Esophagus mucosa (tissue), 1 donor: ENCODE measurements around the gene ST3GAL4. TPM values are rescaled to one million over a fixed set of nuclear protein-coding genes. Genes with fewer than 3 reads are reported as not detected.
"Not testable (repeated sequence)": the region's sequence is repeated elsewhere in the genome, so short reads cannot be mapped to it uniquely, and the experiment has no call there.

ENCODE experiments used
- ATAC-seq: fragments of 200-7000 bp; cut with Tn5 transposase; one replicate; pipeline ENCODE4 v1.9.1; 2020
- total RNA-seq: library from RNA; stranded (reverse); gene quantifications from one replicate; pipeline ENCODE4 v1.2.4, GENCODE V29; 2023
- donor health status: DM: yes; HTN: yes; CAD: no.

The ST3GAL4 gene, protein sequence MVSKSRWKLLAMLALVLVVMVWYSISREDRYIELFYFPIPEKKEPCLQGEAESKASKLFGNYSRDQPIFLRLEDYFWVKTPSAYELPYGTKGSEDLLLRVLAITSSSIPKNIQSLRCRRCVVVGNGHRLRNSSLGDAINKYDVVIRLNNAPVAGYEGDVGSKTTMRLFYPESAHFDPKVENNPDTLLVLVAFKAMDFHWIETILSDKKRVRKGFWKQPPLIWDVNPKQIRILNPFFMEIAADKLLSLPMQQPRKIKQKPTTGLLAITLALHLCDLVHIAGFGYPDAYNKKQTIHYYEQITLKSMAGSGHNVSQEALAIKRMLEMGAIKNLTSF
- 54.2 TPM for total RNA-seq

DNA sequence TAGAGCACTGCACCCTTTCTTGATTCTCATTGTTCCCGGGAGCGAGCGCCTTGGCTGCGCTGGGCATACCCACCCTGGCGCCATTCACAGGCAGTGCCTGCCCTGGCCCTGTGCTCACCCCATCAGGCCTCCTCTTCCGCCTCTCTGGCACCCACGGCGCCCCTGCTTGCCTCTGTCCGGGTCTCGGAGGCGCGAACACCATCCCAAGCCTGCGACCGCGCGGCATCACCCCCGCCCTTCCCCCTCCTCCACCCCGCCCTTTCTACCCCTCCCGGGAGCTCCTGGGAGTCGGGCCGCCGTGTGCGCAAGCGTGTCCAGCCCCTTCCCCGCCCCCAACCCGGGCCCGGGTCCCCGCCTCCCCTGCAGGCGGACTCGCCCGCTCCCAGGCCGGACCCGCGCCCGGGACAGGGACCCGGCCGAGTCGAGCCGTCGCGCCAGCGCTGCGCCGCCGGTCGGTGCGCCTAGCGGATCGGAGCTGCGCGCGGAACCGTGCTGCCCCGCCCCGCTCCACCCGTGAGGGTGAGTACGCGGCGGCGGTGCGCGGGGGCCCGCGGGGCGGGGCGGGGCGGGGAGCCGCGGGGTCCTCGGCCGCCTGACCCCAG lies at the start of gene ST3GAL4:
Gene ST3GAL4, plus strand, starts transcription at position 363 of the 602 bp plus-strand sequence. CDS start 50,470 bp downstream, outside the sequence.
- ATAC-seq: peak; percentile 39

DNA sequence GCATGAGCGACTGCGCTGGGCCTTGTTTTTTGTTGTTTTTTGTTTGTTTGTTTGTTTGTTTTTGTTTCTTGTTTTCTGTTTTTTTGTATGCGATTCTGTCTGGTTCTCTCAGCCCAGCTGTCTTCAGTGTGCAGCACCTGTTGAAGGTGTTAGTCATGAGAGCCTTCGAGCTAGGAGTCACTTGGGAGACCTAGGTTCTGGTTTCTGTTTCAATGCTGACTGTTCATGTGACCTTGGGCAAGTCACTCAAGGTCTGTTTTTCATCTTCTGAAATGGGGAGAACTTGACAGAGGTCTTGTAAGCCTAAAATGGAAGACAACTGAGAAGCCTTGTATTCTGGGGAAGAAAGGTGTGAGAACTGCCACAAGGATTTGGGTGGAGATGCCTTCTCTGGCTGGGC lies 49.8 kb upstream of the ST3GAL4 start:
- ATAC-seq: no peak

DNA sequence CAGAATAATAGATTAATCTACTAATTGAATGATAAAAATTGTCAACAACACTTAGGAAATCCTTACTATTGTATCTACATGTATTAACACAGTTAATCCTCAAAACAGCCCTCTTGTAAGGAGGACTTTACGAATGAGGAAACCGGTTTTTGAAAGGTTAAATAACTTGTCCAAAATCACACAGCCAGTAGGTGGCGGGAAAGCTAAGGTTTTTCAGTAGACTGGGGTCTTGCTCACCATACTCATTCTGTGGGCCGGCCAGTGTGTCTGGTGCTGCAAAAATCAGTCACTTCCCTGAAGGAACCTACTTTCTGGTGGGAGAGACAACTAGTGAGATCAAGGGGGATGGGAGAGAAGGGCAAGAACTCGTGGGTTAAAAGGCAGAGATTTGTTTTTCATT lies 47.8 kb upstream of the ST3GAL4 start:
- no peak for ATAC-seq

DNA sequence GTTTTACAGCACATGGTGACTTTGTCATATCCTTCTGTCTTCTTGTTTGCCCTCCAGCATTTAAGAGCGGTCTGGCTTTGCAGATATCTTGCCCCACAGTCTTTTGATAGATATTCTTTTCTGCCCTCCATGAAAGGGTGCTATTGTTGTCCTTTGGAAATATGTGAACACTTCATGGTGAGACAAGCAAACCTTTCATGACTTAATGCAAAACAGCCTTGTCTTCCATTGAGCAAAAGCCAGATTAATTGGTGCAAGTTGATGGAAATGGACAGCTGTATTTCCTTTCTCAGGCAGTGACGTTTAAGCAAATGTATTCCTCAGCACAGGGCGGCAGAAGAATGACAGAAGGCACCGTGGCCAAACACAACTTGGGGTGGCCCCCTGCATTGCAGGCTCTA lies 47.2 kb upstream of the ST3GAL4 start:
- ATAC-seq: no peak

DNA sequence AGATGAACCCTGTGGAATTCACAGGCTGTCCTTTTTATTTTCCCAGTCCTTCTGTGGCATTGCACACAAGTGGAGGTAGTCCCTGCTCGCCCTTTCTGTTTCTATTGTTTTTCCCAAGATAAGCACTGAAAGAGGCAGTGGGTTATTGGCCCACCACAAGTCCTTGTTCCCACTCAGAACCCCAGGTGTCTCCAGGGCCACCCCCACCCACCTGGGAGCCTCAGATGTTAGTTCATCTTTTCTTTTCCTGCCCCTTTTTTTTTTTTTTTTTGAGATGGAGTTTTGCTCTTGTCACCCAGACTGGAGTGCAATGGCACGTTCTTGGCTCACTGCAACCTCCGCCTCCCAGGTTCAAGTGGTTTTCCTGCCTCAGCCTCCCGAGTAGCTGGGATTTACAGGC lies 46.7 kb upstream of the ST3GAL4 start:
- ATAC-seq: not testable (repeated sequence)

DNA sequence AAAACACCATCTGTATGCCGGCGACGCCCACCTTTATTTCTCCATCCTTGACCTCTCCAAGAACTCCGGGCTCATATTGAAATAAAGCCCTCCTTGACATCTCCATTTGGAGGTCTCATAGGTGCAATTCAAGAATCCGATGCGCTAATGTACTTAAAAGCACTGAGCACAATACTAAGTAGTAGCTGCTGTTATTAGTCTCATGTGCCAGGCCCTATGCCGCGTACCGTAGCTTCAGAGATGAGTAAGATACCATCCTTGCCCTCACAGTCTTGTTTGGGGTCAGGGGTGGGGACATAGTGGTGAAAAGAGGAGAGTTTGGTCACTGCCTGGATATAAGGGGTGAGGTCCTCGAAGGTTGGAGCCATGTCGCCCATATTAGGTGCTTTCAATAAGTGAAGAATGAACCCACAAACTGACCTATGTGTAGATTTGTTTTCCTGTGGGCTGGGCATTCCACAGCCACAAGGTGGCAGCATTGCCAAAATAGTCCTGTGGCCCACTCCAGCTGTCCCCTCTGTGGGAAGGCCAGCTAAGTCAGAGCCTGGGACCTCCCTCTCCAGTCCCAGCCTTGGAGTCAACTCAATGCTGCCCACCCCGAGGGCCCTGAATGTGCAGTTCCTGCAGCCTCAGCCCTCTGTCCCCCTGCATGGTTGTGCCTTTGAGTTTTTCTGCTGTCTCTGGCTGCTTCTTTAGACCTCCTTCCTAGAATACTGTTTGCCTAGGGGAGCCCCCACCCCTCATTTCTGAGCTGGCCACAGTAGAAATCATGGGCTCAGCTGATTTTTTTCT lies 45.1 kb upstream of the ST3GAL4 start:
- ATAC-seq: peak; percentile 80

DNA sequence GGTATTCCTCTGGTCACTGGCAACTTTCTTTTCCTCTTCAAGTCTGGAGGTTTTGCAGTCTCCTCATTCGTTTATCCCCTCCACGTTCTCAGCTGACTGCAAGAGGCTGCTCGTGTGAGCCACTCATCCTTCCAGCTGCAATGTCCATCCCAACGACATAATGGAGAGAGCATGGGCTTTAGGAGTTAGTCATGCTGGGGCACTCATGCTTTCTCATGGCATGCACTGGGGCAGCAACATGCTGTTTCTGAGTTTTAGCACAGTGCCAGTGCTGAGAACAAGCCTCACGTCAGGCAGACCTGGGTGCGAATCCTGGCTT lies 44.5 kb upstream of the ST3GAL4 start:
- no peak for ATAC-seq

DNA sequence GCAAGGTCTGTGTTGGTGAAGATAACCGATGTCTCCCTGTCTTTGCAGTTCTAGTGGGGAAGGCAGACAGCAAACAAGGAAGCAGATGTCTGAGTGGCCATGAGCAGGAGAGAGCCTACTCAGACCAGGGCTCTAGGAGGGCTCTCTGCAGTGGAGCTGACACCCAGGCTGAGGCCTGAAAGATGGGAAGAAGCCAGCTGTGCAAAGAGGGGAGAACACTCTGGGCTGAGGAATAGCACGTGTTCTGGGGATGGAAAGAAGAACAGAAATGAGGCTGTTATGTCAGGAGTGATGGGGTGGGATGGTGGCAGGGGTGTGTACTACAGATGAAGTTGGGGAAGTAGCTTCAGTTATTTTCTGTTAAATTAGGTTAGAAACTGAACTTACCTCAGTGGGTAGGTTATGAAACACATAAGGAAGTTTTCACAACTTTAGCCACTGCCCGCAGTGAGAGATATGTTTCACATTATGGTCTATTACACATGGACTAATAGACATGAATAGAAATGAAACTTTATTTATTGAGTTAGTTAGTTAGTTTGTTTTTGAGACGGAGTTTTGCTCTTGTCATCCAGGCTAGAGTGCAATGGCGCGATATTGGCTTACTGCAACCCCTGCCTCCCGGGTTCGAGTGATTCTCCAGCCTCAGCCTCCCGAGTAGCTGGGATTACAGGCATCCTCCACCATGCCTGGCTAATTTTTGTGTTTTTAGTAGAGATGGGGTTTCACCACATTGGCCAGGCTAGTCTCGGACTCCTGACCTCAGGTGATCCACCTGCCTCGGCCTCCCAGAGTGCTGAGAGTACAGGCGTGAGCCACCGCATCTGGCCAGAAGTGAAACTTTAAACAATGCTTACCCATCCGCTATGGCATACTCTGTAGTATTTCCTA lies 43.8 kb upstream of the ST3GAL4 start:
- ATAC-seq: peak; percentile 14

DNA sequence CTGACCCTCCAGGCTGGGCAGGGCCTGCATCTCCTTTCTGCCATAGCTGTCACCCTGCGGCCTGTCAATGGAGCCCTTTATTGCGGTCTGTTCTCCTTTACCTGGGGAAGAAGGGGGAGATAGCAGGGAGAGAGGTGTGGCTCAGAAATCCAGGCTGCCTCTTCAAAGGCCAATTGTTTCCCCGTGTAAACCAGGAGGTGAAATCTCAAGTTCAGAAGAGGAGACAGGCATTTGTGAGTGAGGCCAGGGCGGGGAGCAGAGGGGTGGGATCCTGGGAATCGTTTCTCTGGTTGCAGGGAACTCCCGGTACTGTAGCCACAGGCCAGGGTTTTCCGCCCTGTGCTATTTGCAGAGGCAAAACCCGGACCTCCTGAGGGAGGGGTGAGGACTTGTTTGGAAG lies 42.5 kb upstream of the ST3GAL4 start:
- no peak for ATAC-seq

DNA sequence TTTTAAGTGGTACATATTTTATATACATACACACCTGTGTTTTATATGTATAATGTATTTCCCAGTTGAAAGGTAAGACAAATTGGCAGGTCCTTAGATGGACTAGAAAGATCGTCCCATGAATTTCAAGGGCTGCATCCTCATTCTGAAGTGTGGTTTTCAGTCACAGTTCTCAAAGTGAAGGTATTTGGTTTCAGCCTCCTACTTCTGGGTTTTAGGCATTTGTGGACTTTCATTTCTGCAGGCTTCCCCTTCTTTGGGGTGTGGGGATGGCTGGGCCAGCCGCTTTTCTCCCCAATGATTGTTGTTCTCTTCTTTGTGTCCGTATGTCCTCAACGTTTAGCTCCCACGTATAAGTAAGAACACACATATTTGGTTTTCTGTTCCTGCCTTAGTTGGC lies 41.7 kb upstream of the ST3GAL4 start:
- ATAC-seq: no peak

DNA sequence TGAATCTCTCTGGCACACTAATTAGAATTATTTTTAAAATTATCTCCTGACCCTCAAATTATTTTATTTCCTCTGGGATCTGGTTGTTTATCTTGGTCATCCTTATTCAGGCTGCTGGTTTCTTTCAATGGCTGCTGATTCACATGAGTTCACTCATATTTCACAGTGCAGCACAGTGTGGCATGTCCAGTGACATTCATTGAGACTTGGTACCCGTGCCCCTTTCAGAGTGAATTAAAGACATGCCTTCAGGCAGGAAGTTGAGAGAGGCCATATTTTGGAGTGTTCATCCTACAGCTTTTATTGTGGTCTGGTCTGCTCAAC lies 38.1 kb upstream of the ST3GAL4 start:
- no peak for ATAC-seq

DNA sequence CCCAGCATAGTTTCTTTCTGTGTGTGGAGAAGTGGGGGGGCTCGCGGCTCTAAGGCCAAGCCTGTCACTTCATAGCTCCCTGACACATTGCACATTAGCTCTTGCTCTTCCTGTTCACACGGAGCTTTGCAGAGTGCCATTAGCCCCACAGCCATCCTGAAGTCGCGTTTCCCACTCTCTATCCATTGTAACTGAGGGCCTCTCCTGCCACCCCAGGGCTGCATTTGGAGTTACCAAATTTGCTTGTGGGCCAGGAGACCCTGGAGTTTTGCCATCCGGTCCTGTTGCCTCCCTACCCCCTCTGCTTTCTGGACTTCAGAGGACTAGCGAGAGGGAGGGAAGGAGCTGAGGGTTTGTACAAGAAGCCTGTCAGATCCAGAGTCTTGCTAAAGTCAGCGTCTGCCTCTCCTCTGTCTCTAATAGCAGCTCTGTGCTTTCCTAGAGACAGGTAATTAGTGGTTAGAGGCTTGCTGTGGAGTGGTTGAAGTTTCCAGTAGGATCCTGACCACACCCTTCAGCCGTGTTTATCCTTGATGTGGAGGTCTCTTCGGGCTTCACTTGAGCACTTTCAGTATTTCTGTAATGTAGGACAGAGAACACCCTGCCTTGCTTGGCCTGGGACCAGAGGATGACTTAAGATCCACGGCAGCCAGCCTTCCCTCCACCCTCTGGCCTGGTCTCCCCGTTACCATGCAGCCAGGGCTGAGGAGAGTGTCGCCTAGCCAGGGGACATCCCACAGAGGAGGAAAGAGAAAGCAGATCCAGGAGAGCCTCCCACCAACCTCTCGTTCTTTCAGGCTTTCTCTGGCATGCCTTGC lies 37.5 kb upstream of the ST3GAL4 start:
- peak; percentile 48 for ATAC-seq

DNA sequence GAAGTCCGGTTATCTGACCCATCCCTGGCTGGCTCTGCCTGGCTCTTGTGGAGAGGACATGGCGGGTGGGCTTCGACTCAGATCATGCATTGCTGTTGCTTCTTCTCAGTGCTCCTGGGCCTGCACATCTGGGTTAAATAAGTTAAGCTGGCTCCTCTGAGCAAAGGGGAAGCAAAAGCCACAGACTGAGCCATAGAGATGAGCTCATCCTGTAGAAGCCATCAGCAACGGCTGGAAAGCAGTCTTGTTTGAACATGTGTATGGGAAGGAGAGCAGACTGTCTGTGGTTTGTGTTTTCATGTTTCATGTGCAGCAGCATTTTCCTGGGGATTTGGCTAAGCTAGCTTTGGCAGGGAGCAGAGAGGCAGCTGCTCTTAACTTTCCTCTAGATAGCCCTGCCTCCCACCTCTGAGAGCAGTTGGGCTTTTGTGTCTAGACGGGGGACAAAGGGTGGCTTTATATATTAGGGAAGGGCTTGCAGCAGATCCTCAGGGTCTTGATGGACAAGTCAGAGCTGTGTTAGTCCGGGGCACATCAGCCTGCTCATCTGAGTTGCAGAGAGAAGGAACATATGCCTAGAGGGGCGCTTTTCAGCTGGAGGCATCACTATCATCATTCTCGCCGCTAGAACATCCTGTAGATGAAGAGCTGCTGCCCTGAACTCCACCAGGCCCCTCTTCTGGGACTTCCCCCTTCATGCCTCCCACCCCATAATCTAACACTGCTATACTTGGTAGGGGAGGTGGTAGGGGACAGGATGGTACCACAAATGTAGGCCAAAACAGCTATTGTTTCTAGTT lies 36.7 kb upstream of the ST3GAL4 start:
- ATAC-seq: peak; percentile 98

DNA sequence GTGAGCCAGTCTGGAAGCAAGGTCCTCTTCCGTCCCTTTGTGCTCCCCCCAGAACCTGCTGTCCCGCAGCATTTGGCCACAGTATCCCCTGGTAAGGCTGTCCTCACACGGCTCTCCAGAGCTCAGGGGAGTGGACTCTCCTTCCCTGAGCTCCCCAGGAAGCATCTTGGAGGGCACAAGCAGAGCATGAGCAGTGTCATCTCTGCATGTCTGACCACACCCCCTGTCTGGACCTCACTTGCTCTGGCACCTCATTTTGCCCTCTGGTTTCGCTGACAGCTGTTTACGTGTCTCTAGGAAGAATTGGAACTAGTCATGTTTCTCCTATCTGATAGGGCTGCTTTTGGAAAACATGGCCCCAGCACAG lies 36.1 kb upstream of the ST3GAL4 start:
- no peak for ATAC-seq

DNA sequence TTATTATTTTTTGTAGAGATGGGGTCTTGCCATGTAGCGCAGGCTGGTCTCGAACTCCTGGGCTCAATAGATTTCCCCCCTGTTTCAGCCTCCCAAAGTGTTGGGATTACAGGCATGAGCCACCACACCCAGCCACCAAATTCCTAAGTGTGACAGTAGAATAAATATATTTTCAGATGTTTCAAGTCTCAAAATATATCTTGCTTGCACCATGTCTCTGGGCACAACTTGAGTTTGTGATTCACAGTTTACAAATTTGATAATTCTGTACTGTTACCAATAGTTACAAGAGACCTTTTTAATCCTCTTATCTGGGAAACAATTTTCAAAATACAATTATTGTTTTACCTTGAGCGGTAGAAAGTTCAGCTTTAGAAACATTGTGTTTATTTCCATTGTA lies 32.5 kb upstream of the ST3GAL4 start:
- ATAC-seq: no peak

DNA sequence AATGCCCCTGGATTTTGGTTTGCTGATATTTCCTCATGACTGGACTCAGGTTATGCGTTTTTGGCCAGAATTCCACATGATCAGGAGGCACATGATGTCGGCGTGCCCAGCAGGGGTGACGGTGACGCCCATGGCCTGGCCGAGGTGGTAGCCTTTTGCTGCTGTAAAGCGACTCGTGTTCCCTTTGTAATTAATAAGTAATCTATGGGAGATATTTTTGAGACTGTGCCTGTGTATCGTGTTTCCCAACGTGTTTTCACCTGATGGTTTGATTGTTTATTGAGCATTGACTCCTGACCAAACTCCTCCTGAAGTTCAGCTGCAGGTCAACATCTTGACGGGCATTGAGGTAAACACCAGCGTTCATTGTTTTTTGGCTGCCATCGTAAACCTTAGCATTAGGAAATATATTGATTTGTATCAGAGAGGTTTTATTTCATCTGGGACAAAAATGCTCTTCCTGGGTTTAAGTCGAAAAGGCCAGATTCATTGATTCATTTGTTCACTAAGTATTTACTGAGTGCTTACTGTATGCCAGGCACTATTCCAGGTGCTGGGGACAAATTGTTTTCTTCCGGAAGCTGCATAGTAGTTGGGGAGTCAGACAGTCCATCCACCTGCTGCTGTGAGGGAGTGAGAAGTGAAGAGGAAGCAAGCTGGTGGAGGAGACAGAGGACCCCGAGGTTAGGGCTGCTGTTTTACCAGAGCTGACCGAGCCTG lies 28.0 kb upstream of the ST3GAL4 start:
- no peak for ATAC-seq

DNA sequence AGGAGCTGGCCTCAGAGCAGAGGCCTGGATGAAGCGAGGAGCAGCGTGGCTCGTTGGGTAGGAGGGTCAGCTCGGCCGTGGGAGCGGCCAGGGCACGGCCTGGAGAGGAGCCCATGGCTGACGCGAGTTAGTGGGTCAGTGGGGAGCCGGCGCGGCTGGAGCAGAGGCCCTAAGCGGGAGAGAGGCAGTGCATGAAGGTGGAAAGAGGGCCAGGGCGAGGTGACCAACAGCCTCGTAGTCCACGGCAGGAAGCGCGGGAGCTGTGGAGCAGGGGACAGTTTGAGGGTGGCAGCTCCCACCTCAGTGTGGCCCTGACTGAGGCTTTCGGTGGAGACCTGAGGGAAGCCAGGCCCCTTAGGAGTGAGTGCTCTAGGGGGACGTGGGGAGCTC lies 27.5 kb upstream of the ST3GAL4 start:
- ATAC-seq: no peak

DNA sequence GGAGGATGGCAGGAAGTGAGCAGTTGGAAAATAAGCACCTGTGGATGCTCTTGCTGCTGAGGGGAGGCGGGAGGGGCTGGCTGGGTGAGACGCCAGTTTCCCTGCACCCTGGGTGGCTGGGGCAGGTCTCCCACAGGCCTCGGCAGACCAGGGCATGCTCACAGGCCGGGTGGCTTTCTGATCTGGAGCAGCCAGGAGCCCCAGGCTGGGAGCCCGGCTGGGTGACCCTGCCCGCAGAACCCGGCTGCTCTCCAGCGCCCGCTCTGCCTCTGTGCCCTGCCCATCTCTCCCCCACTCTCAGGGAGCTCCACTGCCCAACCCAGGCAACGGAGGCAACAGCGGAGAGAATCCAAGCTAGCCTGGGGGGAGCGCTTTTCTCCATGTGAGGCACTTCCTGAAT lies 27.0 kb upstream of the ST3GAL4 start:
- peak; percentile 40 for ATAC-seq

DNA sequence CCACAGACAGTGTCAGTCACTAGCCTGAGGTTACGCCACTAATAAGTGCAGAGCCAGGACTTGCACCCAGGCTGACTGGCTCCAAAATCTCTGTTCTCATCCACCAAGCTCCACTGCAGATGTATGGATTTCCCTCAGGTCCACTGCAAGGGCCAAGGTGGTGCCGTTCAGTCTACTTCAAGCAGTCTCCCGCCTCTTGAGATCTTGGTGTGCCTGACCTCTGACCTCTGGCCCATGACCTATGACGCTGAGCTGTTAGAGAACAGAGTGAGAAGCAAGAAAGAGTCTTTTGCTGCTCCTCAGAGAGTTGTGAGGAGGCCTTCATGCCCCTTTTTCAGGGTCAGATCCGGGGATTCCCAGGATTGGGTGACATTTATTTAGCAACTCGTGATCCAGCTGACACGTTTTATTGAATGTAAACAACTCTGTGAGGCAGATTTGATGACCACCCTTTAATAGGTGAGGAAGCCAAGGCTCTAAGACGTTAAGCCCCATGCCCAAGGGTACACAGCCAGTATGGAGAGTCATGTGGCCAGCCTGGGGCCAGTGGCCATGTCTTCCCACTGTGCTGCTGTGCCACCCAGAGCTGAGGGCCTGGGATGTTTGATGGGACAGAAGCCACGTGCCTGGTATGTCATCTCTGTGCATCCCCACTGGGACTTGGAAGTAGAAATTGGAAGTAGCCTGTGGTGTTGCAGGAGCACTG lies 26.4 kb upstream of the ST3GAL4 start:
- no peak for ATAC-seq

DNA sequence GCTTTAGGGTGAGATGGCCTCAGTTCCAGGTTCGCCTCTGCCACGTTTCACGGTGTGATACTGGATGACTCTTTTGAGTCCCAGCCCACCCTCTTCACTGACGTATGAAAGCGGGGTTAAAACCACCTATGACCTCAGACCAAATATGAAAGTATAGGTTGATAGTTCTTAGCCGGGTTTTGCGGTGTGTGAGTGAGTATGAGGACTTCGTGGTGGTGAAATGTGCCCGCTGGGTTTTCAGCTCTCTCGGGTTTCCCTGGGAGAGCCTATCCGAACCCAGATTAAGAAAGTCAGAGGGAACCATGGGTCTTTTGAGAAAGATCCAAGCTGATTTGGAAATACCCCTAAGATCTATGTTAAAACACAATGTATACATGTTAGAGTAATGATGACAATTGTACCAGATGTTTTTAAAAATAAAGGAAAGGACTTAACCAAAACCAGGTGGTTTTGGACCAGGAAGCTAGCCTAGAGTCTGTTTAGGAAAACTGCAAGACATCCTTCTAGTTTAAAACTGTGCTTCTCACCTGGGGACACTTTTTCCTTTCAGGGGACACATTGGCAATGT lies 25.8 kb upstream of the ST3GAL4 start:
- no peak for ATAC-seq
